ENCODE data around the gene STXBP4.

STXBP4 gene

DNA sequence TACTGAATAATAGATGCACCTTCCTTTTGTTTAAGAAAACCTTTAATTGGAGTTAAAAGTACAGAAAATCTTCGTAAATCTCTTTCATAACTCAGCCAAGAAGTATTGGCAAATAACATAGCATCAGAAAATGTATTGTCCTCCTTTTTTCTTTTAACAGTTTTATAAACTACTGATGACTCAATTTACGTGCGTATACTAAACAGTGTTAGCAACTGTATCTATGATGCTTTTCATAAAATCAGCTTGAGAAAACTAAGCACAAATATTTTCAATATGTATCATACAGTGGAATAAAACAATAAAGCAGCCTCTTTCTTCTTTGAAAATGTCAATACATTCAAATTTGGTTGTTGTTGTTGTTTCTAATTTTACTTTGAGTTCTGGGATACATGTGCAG, 88.6 kb downstream of the STXBP4 start:
- in situ Hi-C loops (cut with HindIII; ENCODE audit: low pct_ligation_motif_present, low sequenced_read_pairs) = no loop called here

DNA sequence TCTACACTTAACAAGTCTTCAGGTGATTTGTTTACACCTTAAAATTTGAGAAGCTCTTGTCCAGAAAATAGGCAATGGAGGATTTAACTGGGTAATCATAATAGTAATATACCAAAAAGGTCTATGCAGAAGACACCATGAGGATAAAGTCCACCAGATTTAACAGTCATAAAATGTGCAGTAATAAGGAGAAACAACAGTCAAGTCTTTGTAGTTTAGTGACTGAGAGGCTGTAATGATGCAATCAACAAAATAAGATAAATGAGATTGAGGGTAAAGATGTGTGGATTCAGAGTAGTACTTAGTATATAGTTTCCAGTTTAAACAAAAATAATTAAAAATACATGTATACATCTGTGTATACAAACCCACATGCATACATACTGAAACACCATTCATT, 91.2 kb downstream of the STXBP4 start:
- in situ Hi-C loops (cut with HindIII; ENCODE audit: low pct_ligation_motif_present, low sequenced_read_pairs) = no loop called here
- Histone ChIP-seq H3K27ac (no peak overlapping the region), H3K27me3 (replicated peaks) (no peaks in the 10 kb centered on the region), H3K4me3 (ENCODE audit: low read depth, low read length) (no peak overlapping the region), H3K36me3 (replicated peaks) (no peaks in the 10 kb centered on the region)
- TF ChIP-seq, protein P1, sequence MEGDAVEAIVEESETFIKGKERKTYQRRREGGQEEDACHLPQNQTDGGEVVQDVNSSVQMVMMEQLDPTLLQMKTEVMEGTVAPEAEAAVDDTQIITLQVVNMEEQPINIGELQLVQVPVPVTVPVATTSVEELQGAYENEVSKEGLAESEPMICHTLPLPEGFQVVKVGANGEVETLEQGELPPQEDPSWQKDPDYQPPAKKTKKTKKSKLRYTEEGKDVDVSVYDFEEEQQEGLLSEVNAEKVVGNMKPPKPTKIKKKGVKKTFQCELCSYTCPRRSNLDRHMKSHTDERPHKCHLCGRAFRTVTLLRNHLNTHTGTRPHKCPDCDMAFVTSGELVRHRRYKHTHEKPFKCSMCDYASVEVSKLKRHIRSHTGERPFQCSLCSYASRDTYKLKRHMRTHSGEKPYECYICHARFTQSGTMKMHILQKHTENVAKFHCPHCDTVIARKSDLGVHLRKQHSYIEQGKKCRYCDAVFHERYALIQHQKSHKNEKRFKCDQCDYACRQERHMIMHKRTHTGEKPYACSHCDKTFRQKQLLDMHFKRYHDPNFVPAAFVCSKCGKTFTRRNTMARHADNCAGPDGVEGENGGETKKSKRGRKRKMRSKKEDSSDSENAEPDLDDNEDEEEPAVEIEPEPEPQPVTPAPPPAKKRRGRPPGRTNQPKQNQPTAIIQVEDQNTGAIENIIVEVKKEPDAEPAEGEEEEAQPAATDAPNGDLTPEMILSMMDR (IDR thresholded peaks at IDR 0.05; ENCODE audit: low read depth, low read length, missing control alignments) = no peak
- no peak for DNase-seq

More for the DNA sequence above, 88.6 kb downstream of the STXBP4 start:
- no peaks in the 10 kb centered on the region for H3K36me3 ChIP-seq (replicated peaks)
- H3K27me3 ChIP-seq (replicated peaks) = no peaks in the 10 kb centered on the region
- no peak overlapping the region for H3K4me3 ChIP-seq (ENCODE audit: low read depth, low read length)
- H3K27ac ChIP-seq = no peak overlapping the region
- no peak for DNase-seq
- TF ChIP-seq, protein P1 (IDR thresholded peaks at IDR 0.05; ENCODE audit: low read depth, low read length, missing control alignments) = no peak

DNA sequence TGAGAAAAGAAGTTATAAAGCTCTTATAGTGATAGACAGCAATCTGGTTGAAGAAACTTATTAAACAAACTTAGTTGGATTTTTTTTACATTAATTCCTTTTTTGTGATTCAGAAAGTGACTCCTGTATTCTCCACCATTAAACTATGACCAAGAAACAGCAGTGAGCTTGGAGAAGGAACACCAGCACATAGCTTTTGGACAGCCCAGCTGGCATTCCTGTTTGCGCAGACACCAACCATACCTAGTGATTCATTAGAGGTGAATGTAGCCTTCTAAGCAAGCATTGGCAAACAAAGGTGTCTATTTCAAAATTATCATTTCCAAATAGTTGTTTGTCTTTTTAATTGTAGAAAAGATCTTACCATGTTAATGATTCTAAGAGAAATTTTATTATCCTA, 94.4 kb downstream of the STXBP4 start:
- DNase-seq = no peak
- H3K27me3 ChIP-seq (replicated peaks) = no peaks in the 10 kb centered on the region
- H3K4me3 ChIP-seq (ENCODE audit: low read depth, low read length) = no peak overlapping the region
- no peak overlapping the region for H3K27ac ChIP-seq
- H3K36me3 ChIP-seq (replicated peaks) = no peaks in the 10 kb centered on the region
- TF ChIP-seq, protein P1 (IDR thresholded peaks at IDR 0.05; ENCODE audit: low read depth, low read length, missing control alignments) = no peak
- in situ Hi-C loops (cut with HindIII; ENCODE audit: low pct_ligation_motif_present, low sequenced_read_pairs) = no loop called here

DNA sequence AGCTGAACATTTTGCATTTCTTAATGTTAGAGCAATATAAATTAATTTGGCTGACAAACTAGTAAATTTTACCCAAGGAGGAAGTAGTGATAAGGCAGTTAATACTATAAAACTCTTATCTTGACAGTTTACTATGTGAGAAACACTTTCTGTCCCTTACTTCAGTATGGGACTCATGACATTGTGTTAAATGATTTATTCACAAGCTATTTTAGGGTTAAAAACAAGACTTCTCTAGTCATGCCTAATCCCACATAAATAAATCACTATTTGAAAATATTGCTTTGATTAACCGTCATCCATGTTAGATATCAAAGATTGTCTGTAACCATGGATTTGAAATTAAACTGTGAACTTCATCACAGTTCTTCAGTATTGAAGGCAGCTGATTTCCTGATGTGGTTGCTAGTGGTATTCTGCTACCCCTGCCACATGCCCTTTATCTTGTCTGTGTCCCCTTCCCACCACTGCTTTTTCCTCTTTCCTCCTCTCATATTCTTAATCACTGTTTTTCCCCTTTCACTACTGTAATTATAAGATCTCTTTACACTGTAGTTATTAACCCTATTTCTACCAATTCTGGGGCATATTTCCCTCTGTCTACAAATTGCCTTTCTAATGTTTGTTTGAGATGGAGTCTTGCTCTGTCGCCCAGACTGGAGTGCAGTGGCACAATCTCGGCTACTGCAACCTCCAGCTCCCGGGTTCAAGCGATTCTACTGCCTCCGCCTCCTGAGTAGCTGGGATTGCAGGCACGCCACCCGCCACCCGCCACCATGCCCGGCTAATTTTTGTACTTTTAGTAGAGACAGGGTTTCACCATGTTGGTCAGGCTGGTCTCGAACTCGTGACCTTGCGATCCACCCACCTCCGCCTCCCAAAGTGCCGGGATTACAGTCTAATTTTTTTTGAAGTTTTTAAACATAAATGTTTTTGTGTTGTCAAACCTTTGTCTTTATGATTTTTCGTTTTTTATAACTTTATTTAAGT, 95.6 kb downstream of the STXBP4 start:
- DNase-seq = no peak
- Histone ChIP-seq H3K4me3 (ENCODE audit: low read depth, low read length) (no peak overlapping the region), H3K27me3 (replicated peaks) (no peaks in the 10 kb centered on the region), H3K27ac (no peak overlapping the region), H3K36me3 (replicated peaks) (no peaks in the 10 kb centered on the region)
- TF ChIP-seq, protein P1 (IDR thresholded peaks at IDR 0.05; ENCODE audit: low read depth, low read length, missing control alignments) = no peak
- in situ Hi-C loops (cut with HindIII; ENCODE audit: low pct_ligation_motif_present, low sequenced_read_pairs) = no loop called here

DNA sequence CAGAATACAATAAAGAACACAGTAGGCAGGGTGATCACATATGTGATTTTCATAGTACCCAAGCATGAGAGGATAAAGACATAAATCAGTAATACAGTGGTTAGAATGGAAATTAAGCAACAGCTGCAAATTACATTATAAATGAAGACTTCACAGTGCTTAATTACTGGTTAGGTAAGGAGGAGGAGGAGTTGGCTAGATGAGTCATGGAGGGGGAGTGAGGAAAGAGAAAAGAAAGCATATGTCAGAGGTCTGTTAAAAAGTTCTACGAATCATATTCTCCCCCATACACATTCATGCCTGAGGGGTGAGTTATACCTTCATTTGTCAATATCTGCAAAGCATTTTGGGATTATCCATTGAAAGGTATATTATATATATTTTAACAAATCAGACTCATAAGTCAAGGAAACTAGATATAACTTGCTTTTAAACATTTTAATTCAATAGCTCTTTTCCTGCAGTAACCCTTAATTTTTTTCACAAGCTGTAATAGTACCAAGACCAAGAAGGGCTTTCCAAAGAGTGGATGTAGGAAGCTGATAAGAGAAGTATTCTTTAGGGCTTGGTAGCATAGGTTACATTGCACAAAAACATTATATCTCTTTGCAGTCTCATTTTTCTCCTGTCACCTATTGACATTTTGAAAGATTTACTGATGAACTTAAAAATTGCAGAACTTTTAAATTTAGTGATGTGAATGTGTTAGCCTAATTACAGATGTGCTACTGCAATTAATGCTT, 99.3 kb downstream of the STXBP4 start:
- no peak overlapping the region for H3K4me3 ChIP-seq (ENCODE audit: low read depth, low read length)

More for the DNA sequence above, 99.3 kb downstream of the STXBP4 start:
- TF ChIP-seq, protein P1 (IDR thresholded peaks at IDR 0.05; ENCODE audit: low read depth, low read length, missing control alignments) = no peak
- no peaks in the 10 kb centered on the region for H3K36me3 ChIP-seq (replicated peaks)
- H3K27ac ChIP-seq = no peak overlapping the region
- no peak for DNase-seq
- no peaks in the 10 kb centered on the region for H3K27me3 ChIP-seq (replicated peaks)
- in situ Hi-C loops (cut with HindIII; ENCODE audit: low pct_ligation_motif_present, low sequenced_read_pairs) = no loop called here
